Muscle of leg (tissue), 11 donors: ENCODE measurements around the gene HK3. TPM values are rescaled to one million over a fixed set of nuclear protein-coding genes. Genes with fewer than 3 reads are reported as not detected.

ENCODE experiments used
- DNase-seq: peaks from one replicate; pipeline ENCODE4 v3.0.0; 2013
- H3K27ac ChIP-seq: one replicate; pipeline ENCODE4 v1.5.1; 2013; ENCODE audit warnings: mild to moderate bottlenecking, low read length, control low read depth
- H3K27me3 ChIP-seq: one replicate; pipeline ENCODE4 v1.6.1; 2013; ENCODE audit warnings: low read length; ENCODE audit not compliant: control insufficient read depth, insufficient read depth
- H3K36me3 ChIP-seq: one replicate; pipeline ENCODE4 v1.6.1; 2013; ENCODE audit warnings: low read length; ENCODE audit not compliant: control insufficient read depth, insufficient read depth
- H3K4me1 ChIP-seq: one replicate; pipeline ENCODE4 v1.6.1; 2013; ENCODE audit warnings: low read length; ENCODE audit not compliant: control insufficient read depth, insufficient read depth
- H3K4me3 ChIP-seq: one replicate; pipeline ENCODE4 v1.5.1; 2013; ENCODE audit warnings: low read length, control low read depth
- H3K9me3 ChIP-seq: replicated peaks from 2 replicates; pipeline ENCODE4 v1.6.1; 2013; ENCODE audit warnings: low read depth, low read length; ENCODE audit not compliant: control insufficient read depth
- WGBS: methylation state at CpG from one replicate; pipeline ENCODE4 v1.1.5; 2013; ENCODE audit warnings: missing lambda C conversion rate; ENCODE audit not compliant: insufficient coverage; 5-methylcytosine and 5-hydroxymethylcytosine counted together
- polyA plus RNA-seq, 8 donors: library from polyadenylated mRNA; unstranded; fragments of 120-200 nt; gene quantifications; one replicate each; pipeline versions ENCODE4 v1.2.1 to v1.2.3, GENCODE V29; 2013; ENCODE audit warnings: inconsistent platforms in 1 of 8, low replicate concordance in 1 of 8; ENCODE audit not compliant: insufficient read length in 8 of 8, insufficient read depth in 1 of 8
- total RNA-seq: library from RNA; stranded (reverse); fragments of 120-200 nt; gene quantifications from one replicate; pipeline ENCODE4 v1.2.4, GENCODE V29; 2013

Gene HK3
- total and polyA plus RNA-seq, 9 donors, result 0.49 to 1.9 (median 1.2) TPM

GRCh38 chr5:176843673-176844072, 55.5 kb downstream of the HK3 start:
- Histone ChIP-seq H3K4me3 (no peak overlapping the region), H3K27ac (no peak overlapping the region), H3K36me3 (no peaks in the 10 kb centered on the region), H3K27me3 (peaks cover 55% of the 10 kb centered on the region), H3K4me1 (peaks cover 2% of the 10 kb centered on the region), H3K9me3 (no peaks in the 10 kb centered on the region)
- DNase-seq, result no peak
- WGBS, result 44% methylated on average over 20 of the region's 21 CpGs

DNA sequence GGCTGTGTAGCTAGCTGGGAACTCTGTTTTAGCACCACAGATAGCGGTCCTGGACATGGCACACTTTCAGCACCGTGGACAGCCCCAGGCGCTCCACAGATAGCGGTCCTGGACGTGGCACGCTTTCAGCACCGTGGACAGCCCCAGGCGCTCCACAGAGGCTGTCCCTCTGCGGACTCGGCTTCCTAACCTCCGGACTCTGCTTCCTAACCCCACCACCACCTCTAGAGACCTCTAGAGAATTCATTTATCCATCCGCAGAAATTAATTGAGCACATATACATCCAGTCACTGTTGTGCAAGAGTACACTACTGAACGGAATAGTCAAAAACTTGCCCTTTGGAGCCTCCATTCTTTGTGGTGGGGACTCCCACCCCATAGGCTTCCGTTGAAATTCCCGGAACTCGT, 61.4 kb downstream of the HK3 start:
- 0% methylated on average over 13 of the region's 16 CpGs for WGBS
- H3K27ac ChIP-seq, result no peak overlapping the region
- peaks cover 14% of the 10 kb centered on the region for H3K27me3 ChIP-seq
- no peaks in the 10 kb centered on the region for H3K4me1 ChIP-seq
- H3K36me3 ChIP-seq, result no peaks in the 10 kb centered on the region
- DNase-seq, result peak; percentile 94
- H3K4me3 ChIP-seq, result no peak overlapping the region
- H3K9me3 ChIP-seq, result no peaks in the 10 kb centered on the region

- H3K27ac ChIP-seq, result no peak overlapping the region
- no peak overlapping the region for H3K4me3 ChIP-seq
- no peaks in the 10 kb centered on the region for H3K36me3 ChIP-seq
- no peaks in the 10 kb centered on the region for H3K9me3 ChIP-seq
- H3K27me3 ChIP-seq, result peaks cover 14% of the 10 kb centered on the region
- no peak for DNase-seq
- H3K4me1 ChIP-seq, result no peaks in the 10 kb centered on the region
- 63% methylated on average over 11 of the region's 15 CpGs for WGBS
Observed at GRCh38 chr5:176836811-176837706, 62.1 kb downstream of the HK3 start.

GRCh38 chr5:176835918-176836317, 63.2 kb downstream of the HK3 start:
- Histone ChIP-seq H3K36me3 (no peaks in the 10 kb centered on the region), H3K4me1 (no peaks in the 10 kb centered on the region), H3K27me3 (peaks cover 12% of the 10 kb centered on the region), H3K9me3 (no peaks in the 10 kb centered on the region), H3K4me3 (no peak overlapping the region), H3K27ac (no peak overlapping the region)
- 71% methylated on average over 2 of the region's 3 CpGs for WGBS
- no peak for DNase-seq

- WGBS, result 89% methylated on average over 1 of the region's 4 CpGs
Observed at GRCh38 chr5:176833286-176833685, 65.9 kb downstream of the HK3 start.

DNA sequence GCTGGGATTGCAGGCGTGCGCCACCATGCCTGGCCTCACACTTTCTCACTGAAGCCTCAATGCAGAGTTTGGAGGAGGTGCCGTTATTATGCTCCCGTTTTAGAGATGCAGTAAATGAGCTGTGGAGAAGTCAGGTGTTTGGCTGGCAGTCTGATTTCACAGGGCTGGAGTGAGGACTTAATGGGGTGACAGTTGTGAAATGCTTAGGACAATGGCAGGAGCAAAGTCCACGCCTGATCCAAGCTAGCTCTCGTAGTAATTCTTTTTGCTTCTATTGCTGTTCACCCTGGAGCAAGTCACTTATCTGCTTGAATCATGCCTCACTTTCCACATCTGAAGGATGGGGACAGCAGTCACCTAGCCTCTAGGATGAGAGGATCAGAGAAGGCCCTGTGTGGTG, 67.0 kb downstream of the HK3 start:
- no peak for DNase-seq
- Histone ChIP-seq H3K4me1 (no peaks in the 10 kb centered on the region), H3K4me3 (no peak overlapping the region), H3K9me3 (no peaks in the 10 kb centered on the region), H3K27me3 (peaks cover 3% of the 10 kb centered on the region), H3K36me3 (no peaks in the 10 kb centered on the region), H3K27ac (no peak overlapping the region)
- 84% methylated on average over 5 of the region's 6 CpGs for WGBS

More at GRCh38 chr5:176833286-176833685, 65.9 kb downstream of the HK3 start:
- Histone ChIP-seq H3K36me3 (no peaks in the 10 kb centered on the region), H3K9me3 (no peaks in the 10 kb centered on the region), H3K4me3 (no peak overlapping the region), H3K4me1 (no peaks in the 10 kb centered on the region), H3K27me3 (peaks cover 3% of the 10 kb centered on the region), H3K27ac (no peak overlapping the region)
- DNase-seq, result no peak

- Histone ChIP-seq H3K9me3 (no peaks in the 10 kb centered on the region), H3K36me3 (no peaks in the 10 kb centered on the region), H3K4me3 (no peak overlapping the region), H3K27ac (no peak overlapping the region), H3K4me1 (no peaks in the 10 kb centered on the region), H3K27me3 (peaks cover 3% of the 10 kb centered on the region)
- 34% methylated on average over 8 of the region's 8 CpGs for WGBS
- no peak for DNase-seq
Observed at GRCh38 chr5:176831425-176831824, 67.7 kb downstream of the HK3 start.

DNA sequence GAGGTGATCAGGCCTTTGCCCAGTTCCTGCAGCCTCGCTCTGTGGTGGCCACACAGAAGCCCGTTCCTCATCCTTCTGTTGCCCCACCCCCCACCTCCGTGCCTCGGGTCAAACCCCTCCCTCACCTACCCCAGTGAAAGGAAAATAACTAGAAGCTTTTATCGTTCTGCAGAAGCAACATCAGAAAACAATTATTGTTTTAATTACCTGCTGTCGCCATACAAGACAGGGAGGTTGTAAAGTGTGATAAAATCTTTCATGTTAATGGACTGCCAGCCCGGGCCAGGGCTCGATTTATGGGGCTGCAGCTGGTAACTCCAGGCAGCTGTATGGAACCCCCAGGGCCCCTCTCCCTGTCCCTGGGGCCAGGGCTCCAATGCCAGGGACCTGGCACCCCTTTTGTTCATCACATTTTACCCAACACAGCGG, 68.1 kb downstream of the HK3 start:
- Histone ChIP-seq H3K36me3 (no peaks in the 10 kb centered on the region), H3K27ac (no peak overlapping the region), H3K4me1 (no peaks in the 10 kb centered on the region), H3K4me3 (no peak overlapping the region), H3K27me3 (peaks cover 3% of the 10 kb centered on the region), H3K9me3 (no peaks in the 10 kb centered on the region)
- WGBS, result 3% methylated on average over 7 of the region's 9 CpGs
- no peak for DNase-seq

Other genes starting within 250 kb of the HK3 start
- gene UNC5A, start 88.8 kb downstream of the HK3 start, total RNA-seq, result 0.62 TPM
- 1 to 10 TPM in 7 of 8 donors, under 1 TPM in 1; 0.97 to 2.1 (median 1.6) TPM for gene UNC5A, start 88.8 kb downstream of the HK3 start, polyA plus RNA-seq
- gene UIMC1, start 107.4 kb upstream of the HK3 start, total RNA-seq, result 28.7 TPM
- 10 to 100 TPM; 23.1 to 31.1 (median 26.4) TPM for gene UIMC1, start 107.4 kb upstream of the HK3 start, polyA plus RNA-seq
- 16.4 TPM for gene ZNF346, start 123.3 kb upstream of the HK3 start, total RNA-seq
- 10 to 100 TPM; 12.4 to 17.1 (median 14.4) TPM for gene ZNF346, start 123.3 kb upstream of the HK3 start, polyA plus RNA-seq
- 84.8 TPM for gene FGFR4, start 187.6 kb upstream of the HK3 start, total RNA-seq
- 100 to 1,000 TPM; 123 to 237 (median 177) TPM for gene FGFR4, start 187.6 kb upstream of the HK3 start, polyA plus RNA-seq
- 63.6 TPM for gene NSD1, start 234.4 kb upstream of the HK3 start, total RNA-seq
- 10 to 100 TPM; 28.2 to 46.9 (median 42.3) TPM for gene NSD1, start 234.4 kb upstream of the HK3 start, polyA plus RNA-seq